CD14-positive monocyte (primary cell): ENCODE measurements around the gene UNK. TPM values are rescaled to one million over a fixed set of nuclear protein-coding genes. Genes with fewer than 3 reads are reported as not detected.
A peak's percentile ranks its signal among the peaks of the same experiment; 100 is the strongest.

ENCODE experiments used
- DNase-seq, 3 donors: peaks; one replicate each; pipeline ENCODE4 v3.0.0-alpha.2; 2011 to 2022
- H2AFZ ChIP-seq: 2 replicates; pipeline ENCODE4 v1.6.0; 2012; ENCODE audit warnings: mild to moderate bottlenecking, low read depth, low read length, inconsistent platforms; ENCODE audit not compliant: insufficient read depth, poor library complexity, severe bottlenecking
- H3K27ac ChIP-seq, 2 donors: 1 replicate in 1 of 2; 2 replicates in 1 of 2; pipeline ENCODE4 v1.5.1; 2012 to 2013; ENCODE audit warnings: low read length in 2 of 2, control low read depth in 1 of 2, inconsistent platforms in 1 of 2, low read depth in 1 of 2, mild to moderate bottlenecking in 1 of 2
- H3K27me3 ChIP-seq, 2 donors: one replicate each; pipeline versions ENCODE4 v1.6.0 to v1.6.1; 2011 to 2013; ENCODE audit warnings: low read length in 2 of 2; ENCODE audit not compliant: control insufficient read depth in 2 of 2, insufficient read depth in 2 of 2
- H3K36me3 ChIP-seq, 2 donors: replicated peaks in 1 of 2; 1 replicate in 1 of 2; 2 replicates in 1 of 2; pipeline versions ENCODE4 v1.5.1 to v1.6.1; 2012 to 2013; ENCODE audit warnings: low read length in 2 of 2, control low read depth in 1 of 2, inconsistent platforms in 1 of 2, mild to moderate bottlenecking in 1 of 2; ENCODE audit not compliant: insufficient read depth in 2 of 2, control insufficient read depth in 1 of 2
- H3K4me1 ChIP-seq, 2 donors: 1 replicate in 1 of 2; 2 replicates in 1 of 2; pipeline versions ENCODE4 v1.5.1 to v1.6.1; 2012 to 2013; ENCODE audit warnings: low read length in 2 of 2, control low read depth in 1 of 2, inconsistent platforms in 1 of 2, mild to moderate bottlenecking in 1 of 2, moderate library complexity in 1 of 2; ENCODE audit not compliant: insufficient read depth in 2 of 2, control insufficient read depth in 1 of 2
- H3K4me2 ChIP-seq: replicated peaks from 2 replicates; pipeline ENCODE3; 2012; ENCODE audit warnings: low read length, moderate library complexity, mild to moderate bottlenecking; ENCODE audit not compliant: poor library complexity, severe bottlenecking; ENCODE audit errors: extremely low read depth
- H3K4me3 ChIP-seq, 3 experiments: fragments of 200-600 bp in 1 of 3; sonication (generic) in 1 of 3; replicated peaks in 1 of 3; 1 replicate in 2 of 3; 2 replicates in 1 of 3; pipeline ENCODE4 v1.5.1; 2011 to 2013; ENCODE audit warnings: low read length in 3 of 3, mild to moderate bottlenecking in 3 of 3, control low read depth in 2 of 3, low read depth in 2 of 3, inconsistent platforms in 1 of 3, moderate library complexity in 1 of 3
- H3K79me2 ChIP-seq: 2 replicates; pipeline ENCODE4 v1.6.0; 2012; ENCODE audit warnings: mild to moderate bottlenecking, control low read depth, inconsistent platforms, low read length, moderate library complexity; ENCODE audit not compliant: insufficient read depth
- H3K9ac ChIP-seq: 2 replicates; pipeline ENCODE4 v1.6.0; 2017; ENCODE audit warnings: low read length, mild to moderate bottlenecking; ENCODE audit not compliant: insufficient read depth, poor library complexity, severe bottlenecking
- H3K9me3 ChIP-seq, 2 donors: replicated peaks in 1 of 2; 1 replicate in 1 of 2; 2 replicates in 1 of 2; pipeline versions ENCODE4 v1.5.1 to v1.6.1; 2012 to 2013; ENCODE audit warnings: low read length in 2 of 2, control low read depth in 1 of 2; ENCODE audit not compliant: control insufficient read depth in 1 of 2, insufficient read depth in 1 of 2
- H4K20me1 ChIP-seq: 2 replicates; pipeline ENCODE4 v1.6.0; 2012; ENCODE audit warnings: mild to moderate bottlenecking, low read length, control low read depth, moderate library complexity; ENCODE audit not compliant: insufficient read depth
- H3K27ac Mint-ChIP-seq, 7 donors: one replicate each; pipeline ENCODE4 v1.8.0; 2020; ENCODE audit warnings: mild to moderate bottlenecking in 7 of 7, mixed read lengths in 7 of 7, moderate library complexity in 6 of 7, inconsistent platforms in 2 of 7
- H3K27me3 Mint-ChIP-seq, 3 donors: one replicate each; pipeline ENCODE4 v1.8.0; 2021 to 2022; ENCODE audit warnings: low read depth in 3 of 3, mild to moderate bottlenecking in 3 of 3, mixed read lengths in 3 of 3, moderate library complexity in 3 of 3, inconsistent platforms in 1 of 3
- H3K36me3 Mint-ChIP-seq, 2 donors: one replicate each; pipeline ENCODE4 v1.8.0; 2020; ENCODE audit warnings: mixed read lengths in 2 of 2, inconsistent platforms in 1 of 2, mild to moderate bottlenecking in 1 of 2
- H3K4me1 Mint-ChIP-seq: one replicate; pipeline ENCODE4 v1.8.0; 2020; ENCODE audit warnings: mild to moderate bottlenecking, mixed read lengths
- H3K4me3 Mint-ChIP-seq, 2 donors: one replicate each; pipeline ENCODE4 v1.8.0; 2020; ENCODE audit warnings: mild to moderate bottlenecking in 2 of 2, mixed read lengths in 2 of 2, moderate library complexity in 1 of 2
- H3K9me3 Mint-ChIP-seq, 7 donors: one replicate each; pipeline ENCODE4 v1.8.0; 2020 to 2022; ENCODE audit warnings: mixed read lengths in 7 of 7, mild to moderate bottlenecking in 6 of 7, moderate library complexity in 6 of 7, inconsistent platforms in 2 of 7
- WGBS: methylation state at CpG from one replicate; pipeline ENCODE4 v1.1.5; 2013; ENCODE audit warnings: missing lambda C conversion rate; ENCODE audit not compliant: insufficient coverage; 5-methylcytosine and 5-hydroxymethylcytosine counted together
- intact Hi-C, 2 donors: fragments of 100-400 bp; cut with micrococcal nuclease; formaldehyde crosslinking; loops; one replicate each; pipeline versions ENCODE4 v1.15.0 to v1.15.1; 2023
- polyA plus RNA-seq, 3 donors: library from polyadenylated mRNA; depleted of rRNA in 1 of 3; unstranded in 2 of 3; stranded (reverse) in 1 of 3; fragments of 300-500 nt in 2 of 3; fragments of >200 nt in 1 of 3; fragmentation: Illumina TruSeq in 2 of 3; gene quantifications; 1 replicate in 2 of 3; 2 replicates in 1 of 3; pipeline ENCODE4 v1.2.3, GENCODE V29; 2012 to 2021
- TF ChIP-seq, protein P1 (sequence below): fragments of 200-600 bp; IDR thresholded peaks from one replicate; pipeline ENCODE4 v1.8.0; 2022; ENCODE audit warnings: antibody characterized with exemption, mild to moderate bottlenecking

The UNK gene
- polyA plus RNA-seq, 3 donors: 6.3 to 12.9 (median 7.8) TPM

DNA sequence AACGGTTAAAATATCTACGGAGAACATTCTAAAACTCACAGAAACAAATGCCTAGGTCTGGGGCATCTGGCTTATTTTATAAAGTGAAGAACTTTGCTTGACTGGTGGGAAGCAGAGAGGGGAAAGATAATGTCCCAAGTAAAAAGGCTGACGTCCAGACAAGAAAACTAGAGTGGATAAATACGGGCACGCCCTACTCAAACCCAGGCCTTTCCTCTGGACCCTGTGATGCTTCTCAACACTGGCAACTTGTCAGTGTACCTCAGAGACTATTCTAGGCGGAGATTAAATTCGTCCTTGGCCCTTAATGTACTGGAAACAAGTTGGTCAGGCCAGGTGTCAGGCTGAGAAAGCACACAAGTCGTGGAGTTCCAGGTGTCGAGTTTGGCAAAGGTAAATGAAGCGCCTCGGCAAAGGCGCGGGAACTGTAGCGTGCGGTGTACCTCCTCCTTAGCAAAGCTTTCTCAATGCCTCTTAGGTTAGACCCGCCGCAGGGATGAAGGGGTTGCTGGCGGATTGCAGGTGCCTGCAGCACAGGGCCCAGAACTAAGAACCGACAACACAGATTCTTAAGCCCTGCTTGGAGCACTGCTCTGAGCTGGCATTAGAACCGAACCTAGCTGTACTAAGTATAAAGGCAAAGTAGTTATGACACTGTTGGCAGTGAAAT is 668 bp upstream of the UNK start:
- Histone ChIP-seq H4K20me1 (peaks cover 6% of the 10 kb centered on the region), H3K36me3 (peaks cover 1 to 2% of the 10 kb centered on the region in 2 donors), H3K4me3 (peak overlapping the region; percentile 49 to 77 (median 74)), H3K27ac (peak overlapping the region; percentile 97 to 100), H3K27me3 (no peaks in the 10 kb centered on the region), H3K9me3 (no peaks in the 10 kb centered on the region), H3K9ac (peak overlapping the region; percentile 89), H3K4me2 (peak overlapping the region; percentile 85), H3K79me2 (peaks cover 47% of the 10 kb centered on the region), H3K4me1 (peaks cover 51 to 63% of the 10 kb centered on the region in 2 donors), H2AFZ (peak overlapping the region; percentile 81)
- H3K4me3 Mint-ChIP-seq: peak overlapping the region; percentile 72 to 86
- H3K27ac Mint-ChIP-seq: peak overlapping the region; percentile 97 to 99 (median 98)
- WGBS: 78% methylated on average over 12 of the region's 20 CpGs
- DNase-seq: no peak
- TF ChIP-seq, protein P1, sequence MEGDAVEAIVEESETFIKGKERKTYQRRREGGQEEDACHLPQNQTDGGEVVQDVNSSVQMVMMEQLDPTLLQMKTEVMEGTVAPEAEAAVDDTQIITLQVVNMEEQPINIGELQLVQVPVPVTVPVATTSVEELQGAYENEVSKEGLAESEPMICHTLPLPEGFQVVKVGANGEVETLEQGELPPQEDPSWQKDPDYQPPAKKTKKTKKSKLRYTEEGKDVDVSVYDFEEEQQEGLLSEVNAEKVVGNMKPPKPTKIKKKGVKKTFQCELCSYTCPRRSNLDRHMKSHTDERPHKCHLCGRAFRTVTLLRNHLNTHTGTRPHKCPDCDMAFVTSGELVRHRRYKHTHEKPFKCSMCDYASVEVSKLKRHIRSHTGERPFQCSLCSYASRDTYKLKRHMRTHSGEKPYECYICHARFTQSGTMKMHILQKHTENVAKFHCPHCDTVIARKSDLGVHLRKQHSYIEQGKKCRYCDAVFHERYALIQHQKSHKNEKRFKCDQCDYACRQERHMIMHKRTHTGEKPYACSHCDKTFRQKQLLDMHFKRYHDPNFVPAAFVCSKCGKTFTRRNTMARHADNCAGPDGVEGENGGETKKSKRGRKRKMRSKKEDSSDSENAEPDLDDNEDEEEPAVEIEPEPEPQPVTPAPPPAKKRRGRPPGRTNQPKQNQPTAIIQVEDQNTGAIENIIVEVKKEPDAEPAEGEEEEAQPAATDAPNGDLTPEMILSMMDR: no peak
- H3K36me3 Mint-ChIP-seq: peaks cover 1 to 3% of the 10 kb centered on the region in 2 donors
- H3K4me1 Mint-ChIP-seq: peaks cover 43% of the 10 kb centered on the region
- H3K27me3 Mint-ChIP-seq: peaks cover 0 to 2% (median 1%) of the 10 kb centered on the region in 3 donors
- intact Hi-C loops: loop anchor here in 1 of 2 donors (10.0 kb wide), 1 partner anchor 191 kb away; the partner anchor contains the start of genes ACOX1 and TEN1
- no peaks in the 10 kb centered on the region for H3K9me3 Mint-ChIP-seq

DNA sequence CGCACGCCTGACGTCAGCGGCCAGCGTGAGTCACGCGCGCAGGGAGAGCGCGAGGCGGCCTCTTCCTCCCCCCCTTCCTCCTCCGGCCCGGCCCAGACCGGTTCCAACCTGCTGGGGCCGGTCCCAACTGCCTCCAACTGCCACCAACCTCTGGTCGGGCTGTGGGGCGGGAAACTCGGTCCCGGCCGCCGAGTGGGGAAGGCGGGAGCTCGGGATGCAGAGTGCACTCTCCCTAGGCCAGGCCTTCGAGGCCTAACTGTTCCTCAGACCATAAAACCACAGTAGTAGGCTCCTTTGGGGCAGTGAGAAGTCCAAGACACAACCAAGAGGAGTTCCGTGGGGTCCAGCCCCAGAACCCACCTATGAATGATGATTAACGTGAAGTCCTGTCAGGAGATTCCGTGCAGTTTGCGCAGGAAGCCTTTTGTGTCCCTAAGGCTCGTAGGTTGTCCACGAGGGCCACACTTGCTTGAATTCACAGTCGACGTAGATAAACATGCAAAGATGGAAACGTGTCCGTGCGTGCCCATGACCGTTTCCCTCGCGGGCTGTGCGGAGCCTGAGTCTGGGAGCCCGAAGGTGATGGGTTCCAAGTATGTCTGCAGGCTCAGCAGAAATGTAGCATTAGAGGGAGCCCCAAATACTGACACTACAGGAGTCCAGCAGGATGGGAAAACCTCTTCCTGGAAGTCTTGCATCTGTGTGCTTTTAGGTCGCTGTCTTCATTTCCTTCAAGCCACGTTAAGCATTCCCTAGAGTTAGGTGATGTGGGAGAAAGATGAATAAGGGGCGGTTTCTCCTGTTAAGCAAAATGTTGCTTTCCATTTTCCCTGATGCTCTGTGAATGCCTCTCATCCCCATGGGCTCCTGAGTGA is 647 bp downstream of the UNK start:
- Mint-ChIP-seq H3K27me3 (no peaks in the 10 kb centered on the region), H3K27ac (peak overlapping the region; percentile 97 to 99 (median 98)), H3K4me1 (peaks cover 40% of the 10 kb centered on the region), H3K36me3 (peaks cover 0 to under 1% of the 10 kb centered on the region in 2 donors), H3K4me3 (peak overlapping the region; percentile 70 to 86), H3K9me3 (no peaks in the 10 kb centered on the region)
- TF ChIP-seq, protein P1: no peak
- intact Hi-C loops: loop anchor here in 1 of 2 donors (10.0 kb wide), 1 partner anchor 190 kb away; the partner anchor contains the start of genes ACOX1 and TEN1
- Histone ChIP-seq H3K4me2 (peak overlapping the region; percentile 85), H3K4me1 (peaks cover 47 to 59% of the 10 kb centered on the region in 2 donors), H3K4me3 (peak overlapping the region; percentile 49 to 77 (median 74)), H3K36me3 (no peaks in the 10 kb centered on the region), H2AFZ (peak overlapping the region; percentile 81), H3K27ac (peak overlapping the region; percentile 97 to 100), H3K79me2 (peaks cover 54% of the 10 kb centered on the region), H3K27me3 (no peaks in the 10 kb centered on the region), H3K9me3 (no peaks in the 10 kb centered on the region), H3K9ac (peak overlapping the region; percentile 89), H4K20me1 (no peaks in the 10 kb centered on the region)
- DNase-seq: peak; percentile 88 to 96 (median 94)
- 27% methylated on average over 25 of the region's 43 CpGs for WGBS
